Activated T-cell treated with anti-CD3 and anti-CD28 coated beads, Interleukin-2, amount 50 U/mL, for 72 hours (primary cell): ENCODE data around the gene PTX4. TPM values are rescaled to one million over a fixed set of nuclear protein-coding genes. Genes with fewer than 3 reads are reported as not detected.

ENCODE experiments used
- ATAC-seq, 2 donors: fragments of 150-1000 bp; cut with Tn5 transposase; replicated peaks in 1 of 2; 2 replicates each; pipeline ENCODE4 v1.10.0; 2021; ENCODE audit warnings: moderate library complexity in 2 of 2, mild to moderate bottlenecking in 1 of 2
- DNase-seq, 2 donors: peaks; one replicate each; pipeline ENCODE4 v3.0.0; 2021 to 2022; ENCODE audit warnings: mixed read lengths in 1 of 2
- H3K27ac Mint-ChIP-seq: one replicate; pipeline ENCODE4 v1.8.0; 2022; ENCODE audit warnings: mild to moderate bottlenecking, moderate library complexity, mixed read lengths
- H3K27me3 Mint-ChIP-seq: one replicate; pipeline ENCODE4 v1.8.0; 2022; ENCODE audit warnings: low read depth, mixed read lengths
- H3K36me3 Mint-ChIP-seq, 2 donors: one replicate each; pipeline ENCODE4 v1.8.0; 2022; ENCODE audit warnings: mixed read lengths in 2 of 2, mild to moderate bottlenecking in 1 of 2; ENCODE audit not compliant: insufficient read depth in 2 of 2
- H3K4me1 Mint-ChIP-seq: one replicate; pipeline ENCODE4 v1.8.0; 2022; ENCODE audit warnings: low read depth, mixed read lengths
- H3K4me3 Mint-ChIP-seq, 2 donors: one replicate each; pipeline ENCODE4 v1.8.0; 2022; ENCODE audit warnings: mild to moderate bottlenecking in 2 of 2, mixed read lengths in 2 of 2, moderate library complexity in 2 of 2
- H3K9me3 Mint-ChIP-seq, 2 donors: one replicate each; pipeline ENCODE4 v1.8.0; 2022; ENCODE audit warnings: mixed read lengths in 2 of 2
- total RNA-seq, 2 donors: library from RNA; stranded (reverse); gene quantifications; one replicate each; pipeline ENCODE4 v1.2.3, GENCODE V29; 2022

PTX4 gene
- total RNA-seq, 2 donors from 2014 or later: not detected

DNA sequence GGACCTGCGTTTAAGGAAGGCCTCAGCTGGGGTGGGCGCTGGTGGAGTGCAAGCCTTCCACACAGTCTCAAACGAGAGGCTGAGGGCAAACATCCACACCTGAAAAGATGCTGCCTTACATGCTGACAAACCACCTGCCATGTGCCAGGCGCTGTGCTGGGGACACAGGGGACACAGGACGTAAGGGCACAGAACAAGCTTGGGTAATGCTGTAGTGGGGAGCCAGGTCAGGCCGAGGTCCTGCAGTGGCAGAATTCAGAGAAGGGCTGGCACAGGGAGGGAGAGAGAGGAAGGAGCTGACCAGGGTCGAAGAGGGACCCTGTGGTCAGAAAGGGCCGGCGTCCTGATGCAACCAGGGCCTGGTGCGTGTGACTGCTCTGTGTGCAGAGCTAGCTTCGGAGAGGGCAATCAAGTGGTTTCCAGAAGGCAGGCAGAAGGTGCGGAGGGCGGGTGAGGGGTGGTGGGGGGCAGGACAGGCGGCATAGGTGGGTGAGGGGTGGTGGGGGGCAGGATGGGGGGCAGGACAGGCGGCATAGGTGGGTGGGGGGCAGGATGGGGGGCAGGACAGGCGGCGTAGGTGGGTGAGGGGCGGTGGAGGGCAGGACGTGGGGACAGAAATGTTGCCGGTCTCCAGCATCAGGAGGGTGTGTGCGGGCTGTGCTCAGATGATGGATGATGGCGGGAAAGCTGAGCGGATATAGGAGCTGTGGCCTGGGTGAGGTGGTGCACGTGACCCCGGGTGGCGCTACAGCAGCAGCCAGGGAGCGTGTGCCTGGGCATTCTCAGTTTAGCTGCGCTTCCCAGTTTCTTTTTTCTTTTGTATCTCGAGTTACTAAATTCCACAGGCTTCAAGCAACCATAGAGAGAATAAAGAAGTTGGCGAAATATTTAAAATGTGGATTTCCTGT, 23.2 kb upstream of the PTX4 start:
- Mint-ChIP-seq H3K9me3 (no peaks in the 10 kb centered on the region), H3K36me3 (peaks cover 8 to 16% of the 10 kb centered on the region in 2 donors), H3K27me3 (no peaks in the 10 kb centered on the region), H3K4me3 (no peak overlapping the region), H3K27ac (no peak overlapping the region), H3K4me1 (no peaks in the 10 kb centered on the region)
- DNase-seq (no peak), ATAC-seq (no peak)

DNA sequence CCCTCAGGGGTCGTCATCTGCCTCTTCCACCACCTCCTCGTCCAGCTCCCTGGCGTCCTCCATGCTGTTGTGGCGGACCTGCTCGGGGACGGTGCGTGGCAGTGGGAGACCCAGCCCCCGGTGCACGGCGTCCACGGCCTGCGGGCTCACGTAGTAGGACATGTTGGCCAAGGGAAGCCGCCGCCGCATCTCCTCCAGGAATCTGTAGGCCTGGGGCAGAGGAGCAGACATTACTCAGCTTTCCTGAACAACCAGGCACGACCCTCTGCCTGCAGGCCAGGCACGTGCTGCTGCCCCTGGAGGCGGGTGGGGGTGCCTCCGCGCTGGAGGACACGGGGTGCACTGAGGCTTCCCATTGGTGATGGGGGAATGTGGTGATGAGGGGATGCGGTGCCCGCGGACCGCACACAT, 22.2 kb upstream of the PTX4 start:
- DNase-seq (no peak), ATAC-seq (no peak)
- Mint-ChIP-seq H3K4me3 (no peak overlapping the region), H3K9me3 (no peaks in the 10 kb centered on the region), H3K27me3 (no peaks in the 10 kb centered on the region), H3K27ac (no peak overlapping the region), H3K36me3 (peaks cover 8 to 16% of the 10 kb centered on the region in 2 donors), H3K4me1 (no peaks in the 10 kb centered on the region)

DNA sequence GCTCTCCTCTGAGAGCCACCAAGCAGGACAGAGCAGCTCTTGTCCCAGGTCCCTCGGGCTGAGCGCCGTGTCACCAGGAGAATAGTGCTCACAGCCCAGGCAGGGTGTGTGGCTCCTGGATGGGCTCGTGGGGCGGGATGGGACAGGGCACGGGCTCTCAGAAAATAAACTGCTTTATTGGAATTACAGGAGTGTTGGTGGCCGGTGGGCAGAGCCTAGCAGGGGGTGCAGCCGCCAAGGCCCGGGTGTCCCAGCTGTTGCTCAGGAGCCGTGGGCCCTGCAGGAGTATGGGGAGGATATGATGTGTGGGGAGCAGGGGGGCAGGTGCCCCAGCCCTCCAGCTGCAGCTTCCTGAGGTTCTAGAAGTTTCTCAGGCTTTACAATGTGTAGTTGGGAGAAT, 21.5 kb upstream of the PTX4 start:
- ATAC-seq (no peak), DNase-seq (no peak)
- no peaks in the 10 kb centered on the region for H3K27me3 Mint-ChIP-seq
- H3K4me3 Mint-ChIP-seq: no peak overlapping the region
- no peaks in the 10 kb centered on the region for H3K9me3 Mint-ChIP-seq
- H3K27ac Mint-ChIP-seq: no peak overlapping the region
- H3K4me1 Mint-ChIP-seq: no peaks in the 10 kb centered on the region
- H3K36me3 Mint-ChIP-seq: peaks cover 8 to 16% of the 10 kb centered on the region in 2 donors

DNA sequence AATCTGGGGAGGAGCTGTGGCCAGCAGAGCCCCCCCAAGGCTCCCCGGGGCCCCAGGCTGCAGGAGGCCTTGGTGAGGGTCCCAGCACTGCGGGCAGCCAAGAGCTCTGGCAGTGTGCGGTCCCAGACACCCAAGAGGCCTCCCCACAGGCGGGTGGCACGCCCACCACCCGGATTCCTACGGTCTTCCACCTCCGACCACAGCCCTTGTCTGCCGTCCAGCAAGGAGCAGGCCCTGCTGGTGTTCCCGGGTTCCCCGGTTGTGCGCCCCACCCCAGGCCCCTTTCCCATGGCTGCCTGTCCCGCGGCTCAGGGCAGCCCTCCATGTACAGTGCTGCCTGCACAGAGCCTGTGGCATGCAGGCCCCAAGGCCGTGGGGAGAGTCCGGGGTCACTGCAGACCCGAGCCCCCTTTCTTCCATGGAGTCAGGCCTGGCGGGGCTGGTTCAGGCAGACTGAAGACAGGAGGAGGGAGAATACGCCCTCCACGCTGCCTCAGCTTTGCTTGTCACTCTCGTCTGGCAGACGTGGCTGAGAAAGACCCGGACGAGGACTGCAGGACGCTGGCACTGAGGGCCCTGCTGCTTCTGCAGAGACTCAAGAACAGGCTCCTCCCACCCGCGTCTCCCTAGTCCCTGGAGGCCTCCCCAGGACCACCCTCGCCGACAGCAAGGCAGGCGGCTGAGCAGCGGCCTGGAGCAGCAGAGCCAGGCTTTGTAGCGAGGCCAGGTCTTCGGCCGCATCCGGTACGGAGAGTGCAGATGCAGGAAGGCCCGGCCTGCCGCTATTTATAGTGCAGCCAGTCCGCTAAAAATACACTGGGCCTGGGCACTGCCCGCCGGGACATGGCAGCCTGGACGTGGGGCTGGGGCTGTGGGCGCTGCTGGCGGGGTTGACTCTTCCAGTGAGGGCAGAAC, 20.8 kb upstream of the PTX4 start:
- ATAC-seq (no peak), DNase-seq (no peak)
- Mint-ChIP-seq H3K36me3 (peaks cover 7 to 16% of the 10 kb centered on the region in 2 donors), H3K27me3 (no peaks in the 10 kb centered on the region), H3K27ac (no peak overlapping the region), H3K4me1 (no peaks in the 10 kb centered on the region), H3K4me3 (no peak overlapping the region), H3K9me3 (no peaks in the 10 kb centered on the region)

DNA sequence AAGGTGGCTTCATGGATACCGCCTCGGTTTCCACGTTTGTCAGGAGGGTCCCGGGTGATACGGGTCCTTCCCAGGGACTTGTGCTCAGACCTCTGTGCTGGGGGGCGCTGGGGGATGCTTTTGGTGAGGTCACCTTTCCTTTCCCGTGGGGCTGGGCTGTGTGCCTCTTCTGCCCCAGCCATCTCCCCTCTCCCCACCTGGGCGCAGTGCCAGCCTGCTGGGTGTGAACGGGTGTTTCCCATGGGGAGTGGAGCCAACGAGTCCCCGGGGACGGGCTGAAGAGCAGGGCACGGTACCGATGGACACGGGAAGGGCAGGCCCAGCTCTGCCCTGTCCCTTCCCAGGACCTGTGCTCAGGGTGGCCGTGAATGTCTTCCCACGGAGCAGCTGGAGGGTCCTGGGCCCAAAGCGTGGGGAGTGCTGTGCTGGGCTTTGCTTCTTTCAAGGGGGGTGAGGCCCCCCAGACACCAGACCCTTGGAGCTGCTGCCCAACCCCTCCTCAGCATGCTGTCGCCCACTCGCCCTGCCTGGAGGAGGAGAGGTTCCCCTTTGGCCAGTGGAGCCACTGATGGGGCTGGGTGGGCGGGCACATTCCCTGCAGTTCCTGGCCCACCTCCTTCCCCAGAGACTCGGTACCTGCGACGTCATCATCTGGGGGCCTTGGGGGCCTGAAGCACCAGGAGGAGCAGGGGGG, 19.9 kb upstream of the PTX4 start:
- Mint-ChIP-seq H3K27me3 (no peaks in the 10 kb centered on the region), H3K36me3 (peaks cover 5 to 15% of the 10 kb centered on the region in 2 donors), H3K27ac (no peak overlapping the region), H3K4me1 (no peaks in the 10 kb centered on the region), H3K4me3 (no peak overlapping the region), H3K9me3 (no peaks in the 10 kb centered on the region)
- no peak for DNase-seq
- ATAC-seq: no peak

DNA sequence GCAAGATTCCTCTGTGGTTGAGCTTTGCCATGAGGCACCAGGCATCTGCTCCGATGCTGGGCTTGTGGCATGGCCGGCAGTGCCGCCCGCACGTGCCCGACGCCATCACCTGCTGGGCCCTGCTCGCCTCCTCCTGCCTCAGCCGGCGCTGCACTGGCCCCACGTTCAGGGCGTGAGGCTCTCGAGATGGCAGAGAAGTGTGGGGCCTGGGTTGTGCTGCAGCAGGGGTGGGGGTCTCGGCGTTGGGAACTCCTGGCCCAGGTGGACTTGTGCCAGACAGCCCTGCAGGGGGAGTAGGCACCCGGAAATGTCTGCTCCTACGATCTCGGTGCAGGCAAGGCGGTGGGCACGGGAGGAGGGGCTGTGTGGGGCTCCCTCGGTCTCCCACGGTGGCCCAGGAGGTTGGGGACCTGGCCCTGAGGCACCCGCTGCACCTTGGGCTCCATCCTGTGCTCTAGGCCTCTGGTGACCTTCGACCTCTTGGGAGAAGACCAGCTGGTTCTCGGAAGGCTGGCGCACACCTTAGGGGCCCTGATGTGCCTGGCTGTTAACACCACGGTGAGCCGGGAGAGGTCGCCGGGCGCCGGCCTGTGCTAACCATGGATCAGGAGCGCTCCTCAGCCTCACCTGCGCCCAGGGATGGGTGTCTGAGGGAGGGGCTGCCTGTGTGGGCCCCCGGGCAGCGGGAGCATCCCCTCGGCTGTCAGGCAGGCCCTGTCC, 17.9 kb upstream of the PTX4 start:
- Mint-ChIP-seq H3K4me3 (no peak overlapping the region), H3K4me1 (no peaks in the 10 kb centered on the region), H3K9me3 (no peaks in the 10 kb centered on the region), H3K27me3 (no peaks in the 10 kb centered on the region), H3K27ac (no peak overlapping the region), H3K36me3 (peaks cover 2 to 5% of the 10 kb centered on the region in 2 donors)
- no peak for DNase-seq
- ATAC-seq: peak in 1 of 2 donors; percentile 4

DNA sequence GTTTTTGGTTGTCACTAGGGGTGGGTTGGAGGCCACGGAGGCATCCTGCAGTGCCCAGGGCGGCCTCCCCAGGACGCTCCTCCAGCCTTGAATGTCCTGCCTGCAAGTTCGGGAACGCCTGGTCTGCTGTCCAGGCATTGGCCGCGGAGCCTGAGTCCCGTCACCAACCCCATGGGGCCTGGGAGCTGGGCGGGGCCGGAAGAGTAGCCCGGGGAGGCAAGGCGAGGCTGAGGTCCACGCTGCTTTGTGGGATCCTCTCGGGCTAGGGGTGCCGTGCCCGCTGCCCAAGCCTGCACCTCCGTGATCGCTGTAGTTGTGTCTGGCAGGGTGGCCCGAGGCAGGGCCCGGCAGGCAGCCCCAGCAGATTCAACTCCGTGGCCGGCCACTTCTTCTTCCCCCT, 17.2 kb upstream of the PTX4 start:
- Mint-ChIP-seq H3K27me3 (no peaks in the 10 kb centered on the region), H3K4me3 (no peak overlapping the region), H3K4me1 (no peaks in the 10 kb centered on the region), H3K36me3 (peaks cover 2% of the 10 kb centered on the region in 2 donors), H3K27ac (no peak overlapping the region), H3K9me3 (no peaks in the 10 kb centered on the region)
- ATAC-seq: no peak
- DNase-seq: no peak

DNA sequence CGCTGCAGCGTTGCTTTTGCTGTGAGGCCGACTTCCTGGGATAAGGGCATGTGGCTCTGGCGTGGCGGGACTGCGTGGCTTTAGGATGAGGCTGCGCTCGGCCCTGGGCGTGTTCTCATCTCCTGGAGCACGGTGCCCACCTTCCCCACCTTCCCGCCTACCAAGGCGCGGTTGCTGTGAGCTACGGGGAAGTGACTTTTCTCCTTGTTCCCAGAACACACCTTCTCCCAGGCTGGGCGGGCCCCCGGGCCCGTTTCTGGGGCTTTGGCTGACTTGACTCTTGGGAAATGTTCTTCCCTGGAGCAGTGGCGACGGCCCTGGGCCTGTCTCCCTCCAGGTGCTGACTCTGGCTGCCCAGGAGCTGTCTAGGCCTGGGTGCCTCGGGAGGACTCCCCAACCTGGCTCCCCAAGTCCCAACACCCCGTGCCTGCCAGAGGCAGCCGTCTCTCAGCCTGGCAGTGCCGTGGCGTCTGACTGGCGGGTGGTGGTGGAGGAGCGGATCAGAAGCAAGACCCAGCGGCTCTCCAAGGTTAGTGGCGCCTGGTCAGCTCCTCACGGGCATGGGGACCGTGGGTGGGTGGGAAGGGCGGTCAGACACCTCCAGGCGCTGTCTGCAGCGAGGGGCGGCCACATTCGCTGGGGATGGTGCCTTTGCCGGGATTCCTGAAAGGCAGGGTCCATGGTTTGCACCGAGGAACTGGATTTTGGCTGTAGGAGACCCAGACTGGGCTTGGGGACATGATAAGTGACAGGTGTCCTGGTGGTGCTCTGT, 16.5 kb upstream of the PTX4 start:
- H3K9me3 Mint-ChIP-seq: no peaks in the 10 kb centered on the region
- H3K4me1 Mint-ChIP-seq: no peaks in the 10 kb centered on the region
- H3K27me3 Mint-ChIP-seq: no peaks in the 10 kb centered on the region
- H3K27ac Mint-ChIP-seq: no peak overlapping the region
- no peak overlapping the region for H3K4me3 Mint-ChIP-seq
- H3K36me3 Mint-ChIP-seq: peaks cover 2% of the 10 kb centered on the region in 2 donors
- DNase-seq (no peak), ATAC-seq (no peak)

DNA sequence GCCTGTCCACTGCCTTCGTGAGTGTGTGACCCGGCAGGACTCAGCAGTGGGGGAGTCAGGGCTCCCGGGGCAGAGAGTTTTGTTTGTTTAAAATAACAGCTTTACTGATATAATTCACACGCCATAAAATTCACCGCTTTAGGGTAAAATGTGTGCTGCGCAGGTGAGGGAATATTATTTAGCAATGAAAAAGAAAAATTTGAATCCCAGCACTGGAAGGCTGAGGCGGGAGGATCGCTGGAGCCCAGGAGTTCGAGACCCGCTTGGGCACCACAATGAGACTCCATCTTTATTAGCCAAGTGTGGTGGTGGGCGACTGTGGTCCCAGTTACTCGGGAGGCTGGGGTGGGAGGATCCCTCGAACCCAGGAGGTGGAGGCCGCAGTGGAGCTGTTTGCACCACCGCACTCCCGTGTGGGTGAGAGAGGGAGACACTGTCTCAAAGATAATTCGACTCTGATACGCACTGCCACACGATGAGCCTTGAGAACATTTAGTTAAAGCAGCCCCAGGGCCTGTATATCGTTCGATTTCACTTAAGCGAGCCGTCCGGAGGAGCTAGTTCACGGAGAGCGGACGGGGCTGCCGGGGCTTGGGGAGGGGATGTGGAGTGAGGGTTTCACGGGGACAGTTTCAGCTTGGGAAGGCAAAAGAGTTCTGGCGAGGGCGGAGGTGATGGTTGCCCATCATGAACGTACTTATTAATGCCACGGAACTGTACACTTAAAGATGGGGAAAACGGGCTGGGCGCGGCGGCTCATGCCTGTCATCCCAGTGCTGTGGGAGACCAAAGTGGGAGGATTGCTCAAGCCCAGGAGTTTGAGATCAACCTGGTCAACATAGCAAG, 14.6 kb upstream of the PTX4 start:
- H3K4me3 Mint-ChIP-seq: no peak overlapping the region
- H3K9me3 Mint-ChIP-seq: no peaks in the 10 kb centered on the region
- no peak for ATAC-seq
- H3K27me3 Mint-ChIP-seq: no peaks in the 10 kb centered on the region
- no peak overlapping the region for H3K27ac Mint-ChIP-seq
- H3K36me3 Mint-ChIP-seq: peaks cover 2% of the 10 kb centered on the region in 2 donors
- H3K4me1 Mint-ChIP-seq: no peaks in the 10 kb centered on the region
- no peak for DNase-seq

DNA sequence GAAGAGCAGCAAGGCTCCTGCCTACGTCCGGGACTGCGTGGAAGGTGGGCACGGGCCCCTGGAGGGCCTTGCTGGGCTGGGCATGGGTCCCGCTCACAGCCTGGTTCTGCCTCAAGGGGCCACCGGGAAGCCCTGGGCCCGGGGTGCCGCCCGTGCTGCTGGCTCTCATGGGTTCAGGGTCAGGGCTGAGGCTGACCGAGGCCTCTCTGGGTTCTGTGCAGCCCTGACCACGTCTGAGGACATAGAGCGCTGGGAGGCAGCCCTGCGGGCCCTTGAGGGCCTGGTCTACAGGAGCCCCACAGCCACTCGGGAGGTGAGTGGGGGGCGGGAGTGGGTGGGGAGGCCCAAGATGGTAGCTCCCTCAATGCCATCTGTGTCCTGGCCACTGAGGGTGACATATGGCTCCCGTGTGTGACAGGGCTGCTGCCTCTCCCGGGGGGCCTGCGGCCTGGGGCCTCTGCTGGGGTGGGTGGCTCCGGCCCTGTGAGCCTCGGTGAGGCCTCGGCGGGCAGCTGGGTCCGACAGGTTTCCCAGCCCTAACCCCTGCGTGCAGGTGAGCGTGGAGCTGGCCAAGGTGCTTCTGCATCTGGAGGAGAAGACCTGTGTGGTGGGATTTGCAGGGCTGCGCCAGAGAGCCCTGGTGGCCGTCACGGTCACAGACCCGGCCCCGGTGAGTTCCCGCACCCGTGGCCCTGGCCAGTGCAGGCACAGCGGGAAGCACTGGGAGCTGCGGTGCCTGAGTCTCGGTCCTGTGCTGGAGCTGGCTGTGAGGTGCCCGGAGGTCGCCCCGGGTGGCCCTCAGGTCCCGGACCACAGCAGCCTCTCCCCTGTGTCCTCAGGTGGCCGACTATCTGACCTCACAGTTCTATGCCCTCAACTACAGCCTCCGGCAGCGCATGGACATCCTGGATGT, 13.6 kb upstream of the PTX4 start:
- Mint-ChIP-seq H3K27me3 (no peaks in the 10 kb centered on the region), H3K9me3 (no peaks in the 10 kb centered on the region), H3K4me1 (no peaks in the 10 kb centered on the region), H3K27ac (no peak overlapping the region), H3K4me3 (no peak overlapping the region), H3K36me3 (peaks cover 2% of the 10 kb centered on the region in 2 donors)
- DNase-seq (no peak), ATAC-seq (no peak)
